ENCODE measurements around the gene CLEC2D. TPM values are rescaled to one million over a fixed set of nuclear protein-coding genes. Genes with fewer than 3 reads are reported as not detected.
A peak's percentile ranks its signal among the peaks of the same experiment; 100 is the strongest.

The CLEC2D gene
- total and polyA plus RNA-seq, 10 of the 15 experiments (the other 5 are each of a cell fraction or from before 2014, with no cell fraction given): 4.6 to 29.8 (median 16.0) TPM

GRCh38 chr12:9647825-9648700 lies 21.4 kb upstream of the CLEC2D start (continued):
- TF ChIP-seq NRF1 (conservative IDR thresholded peaks at IDR 0.05; ENCODE audit: low read depth, low read length): no peak
- no peak for TF ChIP-seq ZNF384 (IDR thresholded peaks at IDR 0.05; ENCODE audit: borderline replicate concordance, low read depth, low read length)
- no peak for TF ChIP-seq KDM1A (IDR thresholded peaks at IDR 0.05; ENCODE audit: borderline replicate concordance)
- TF ChIP-seq DPF2 (IDR thresholded peaks at IDR 0.05): peak; percentile 89; the same call in 1 of the 2 replicates
- no peak for TF ChIP-seq STAT3 (IDR thresholded peaks at IDR 0.05; ENCODE audit: low read depth, low read length)
- TF ChIP-seq E4F1 (IDR thresholded peaks at IDR 0.05; ENCODE audit: borderline replicate concordance, partially characterized antibody): no peak
- no peak for TF ChIP-seq HCFC1 (IDR thresholded peaks at IDR 0.05; ENCODE audit: low read length)
- TF ChIP-seq CREM (IDR thresholded peaks at IDR 0.05; ENCODE audit: low read depth): peak; percentile 73; the same call in 1 of the 2 replicates
- no peak for TF ChIP-seq ZNF622 (IDR thresholded peaks at IDR 0.05)
- no peak for TF ChIP-seq NR2C1 (IDR thresholded peaks at IDR 0.05)
- peak; percentile 98 for TF ChIP-seq PAX5 (IDR thresholded peaks at IDR 0.05; ENCODE audit: borderline replicate concordance, low read depth, low read length)
- TF ChIP-seq SRF (IDR thresholded peaks at IDR 0.05; ENCODE audit: low read depth in 2 of 2, low read length in 2 of 2): peak in 1 of 2 experiments; percentile 72; a peak in 1 of 4 replicates
- no peak for TF ChIP-seq SUZ12 (IDR thresholded peaks at IDR 0.05; ENCODE audit: unreplicated experiment)
- TF ChIP-seq RFX5 (IDR thresholded peaks at IDR 0.05; ENCODE audit: low read depth, low read length): no peak
- TF ChIP-seq RELB (IDR thresholded peaks at IDR 0.05; ENCODE audit: low read depth): peak; percentile 23; the same call in 1 of the 2 replicates
- peak; percentile 49; the same call in 1 of the 2 replicates for TF ChIP-seq LARP7 (IDR thresholded peaks at IDR 0.05)
- peak; percentile 37; the same call in 1 of the 2 replicates for TF ChIP-seq RB1 (IDR thresholded peaks at IDR 0.05; ENCODE audit: borderline replicate concordance)
- TF ChIP-seq PRDM15 (CRISPR knock-in tag; IDR thresholded peaks at IDR 0.05): no peak
- no peak; the same call in 1 of the 2 replicates for TF ChIP-seq MTA3 (IDR thresholded peaks at IDR 0.05; ENCODE audit: borderline replicate concordance, low read length)
- TF ChIP-seq CBFB (IDR thresholded peaks at IDR 0.05; ENCODE audit: low read depth): no peak; the same call in 1 of the 2 replicates
- no peak for TF ChIP-seq FOS (IDR thresholded peaks at IDR 0.05; ENCODE audit: borderline replicate concordance, extremely low read depth, insufficient read length)
- no peak for TF ChIP-seq SREBF1 (IDR thresholded peaks at IDR 0.05; ENCODE audit: low read length)
- TF ChIP-seq ZSCAN29 (IDR thresholded peaks at IDR 0.05): no peak

Measured in GM12878 (cell line).